HG03520 (cell line): ENCODE results near the gene EPS15.
"Not testable (repeated sequence)": the region's sequence is repeated elsewhere in the genome, so short reads cannot be mapped to it uniquely, and the experiment has no call there.

ENCODE experiments used
- ATAC-seq: cut with Tn5 transposase; IDR thresholded peaks from one replicate; pipeline ENCODE4 v1.9.1; 2021; ENCODE audit warnings: mild to moderate bottlenecking, moderate library complexity; ENCODE audit not compliant: unreplicated experiment

EPS15 gene

DNA sequence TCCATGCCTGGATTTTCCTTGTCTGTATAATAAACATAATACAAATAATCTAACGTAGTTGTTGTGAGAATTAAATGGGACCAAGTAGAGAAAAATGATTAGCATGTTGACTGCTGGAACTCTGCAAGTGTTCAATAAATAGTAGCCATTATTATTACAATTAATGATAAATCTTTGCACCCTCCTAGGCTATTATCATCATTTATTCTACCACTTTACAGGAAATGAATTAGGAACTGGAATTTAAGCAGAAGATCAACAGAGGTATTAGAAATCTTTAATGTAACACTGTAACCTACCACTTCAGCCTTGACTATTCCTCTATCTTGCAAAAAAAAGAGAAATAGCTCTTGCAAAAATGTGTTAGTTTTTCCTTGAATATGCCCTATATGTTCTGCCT, 126.8 kb downstream of the EPS15 start:
- ATAC-seq = no peak

DNA sequence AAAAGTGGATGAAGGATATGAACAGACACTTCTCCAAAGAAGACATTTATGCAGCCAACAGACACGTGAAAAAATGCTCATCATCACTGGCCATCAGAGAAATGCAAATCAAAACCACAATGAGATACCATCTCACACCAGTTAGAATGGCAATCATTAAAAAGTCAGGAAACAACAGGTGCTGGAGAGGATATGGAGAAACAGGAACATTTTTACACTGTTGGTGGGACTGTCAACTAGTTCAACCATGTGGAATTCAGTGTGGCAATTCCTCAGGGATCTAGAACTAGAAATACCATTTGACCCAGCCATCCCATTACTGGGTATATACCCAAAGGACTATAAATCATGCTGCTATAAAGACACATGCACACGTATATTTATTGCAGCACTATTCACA, 128.4 kb downstream of the EPS15 start:
- not testable (repeated sequence) for ATAC-seq

DNA sequence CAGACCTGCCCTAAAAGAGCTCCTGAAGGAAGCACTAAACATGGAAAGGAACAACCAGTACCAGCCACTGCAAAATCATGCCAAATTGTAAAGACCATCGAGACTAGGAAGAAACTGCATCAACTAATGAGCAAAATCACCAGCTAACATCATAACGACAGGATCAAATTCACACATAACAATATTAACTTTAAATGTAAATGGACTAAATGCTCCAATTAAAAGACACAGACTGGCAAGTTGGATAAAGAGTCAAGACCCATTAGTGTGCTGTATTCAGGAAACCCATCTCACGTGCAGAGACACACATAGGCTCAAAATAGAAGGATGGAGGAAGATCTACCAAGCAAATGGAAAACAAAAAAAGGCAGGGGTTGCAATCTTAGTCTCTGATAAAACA, 131.8 kb downstream of the EPS15 start:
- ATAC-seq = not testable (repeated sequence)

DNA sequence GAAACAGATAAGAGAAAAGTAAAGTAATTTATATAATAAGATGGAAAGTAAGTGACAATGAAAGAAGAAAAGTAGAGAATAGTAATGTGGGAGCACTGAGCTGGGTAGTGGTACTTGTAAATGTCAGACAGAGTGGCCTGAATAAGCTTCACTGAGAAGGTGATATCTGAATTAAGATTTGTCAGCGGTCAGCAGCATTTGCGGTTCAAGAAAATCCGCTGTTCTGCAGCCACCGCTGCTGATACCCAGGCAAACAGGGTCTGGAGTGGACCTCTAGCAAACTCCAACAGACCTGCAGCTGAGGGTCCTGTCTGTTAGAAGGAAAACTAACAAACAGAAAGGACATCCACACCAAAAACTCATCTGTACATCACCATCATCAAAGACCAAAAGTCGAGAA, 132.8 kb downstream of the EPS15 start:
- not testable (repeated sequence) for ATAC-seq

DNA sequence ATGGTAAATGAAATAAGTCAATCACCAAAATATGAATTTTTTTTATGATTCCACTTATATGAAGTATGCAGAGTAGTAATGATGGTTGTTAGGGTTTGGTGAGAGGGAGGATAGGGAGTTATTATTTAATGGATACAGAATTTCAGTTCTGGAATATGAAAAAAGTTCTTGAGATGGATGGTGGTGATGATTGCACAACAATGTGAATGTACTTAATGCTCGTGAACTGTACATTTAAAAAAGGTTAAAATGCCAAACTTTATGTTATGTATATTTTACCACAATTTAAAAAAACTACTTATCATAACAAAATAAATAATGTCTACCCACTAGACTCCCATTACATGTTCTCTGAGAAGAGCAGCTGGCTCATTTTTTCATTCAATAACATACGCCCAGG, 133.3 kb downstream of the EPS15 start:
- no peak for ATAC-seq

DNA sequence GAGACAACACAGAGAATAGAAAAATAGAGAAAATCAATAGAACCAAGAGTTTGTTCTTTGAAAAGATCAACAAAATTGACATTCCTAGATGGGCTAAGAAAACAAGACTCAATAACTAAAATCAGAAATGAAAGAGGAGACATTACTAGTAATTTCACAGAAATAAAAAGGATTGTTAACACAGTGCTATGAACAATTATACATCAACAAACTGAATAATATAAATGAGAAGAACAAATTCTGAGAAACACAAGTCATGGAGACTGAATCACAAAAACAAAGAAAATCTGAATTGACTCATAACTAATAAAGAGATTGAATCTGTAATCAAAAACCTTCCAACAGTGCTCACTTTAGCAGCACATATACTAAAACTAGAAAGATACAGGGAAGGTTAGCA, 137.1 kb downstream of the EPS15 start:
- no peak for ATAC-seq

GRCh38 chr1:51380936-51381335, 138.1 kb downstream of the EPS15 start:
- ATAC-seq = no peak

- no peak for ATAC-seq
These were observed 140.2 kb downstream of the EPS15 start for GRCh38 chr1:51378871-51379270.

DNA sequence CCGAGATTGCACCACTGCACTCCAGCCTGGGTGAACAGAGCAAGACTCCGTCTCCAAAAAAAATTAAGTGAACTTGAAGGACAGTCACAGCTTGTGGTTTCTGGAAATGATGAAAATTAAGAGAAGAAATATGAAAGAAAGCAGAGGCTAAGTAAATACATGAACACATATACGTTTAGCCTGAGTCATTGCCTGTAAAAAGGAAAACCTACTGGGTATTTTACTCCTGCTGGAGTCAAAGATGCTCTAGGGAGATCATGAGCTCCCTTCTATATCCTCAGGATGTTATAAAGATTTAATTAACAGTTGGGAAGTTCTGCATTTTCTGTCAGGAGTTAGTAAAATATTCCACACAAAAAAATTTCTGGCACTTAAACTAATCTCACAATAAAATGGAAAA, 145.2 kb downstream of the EPS15 start:
- ATAC-seq = no peak

DNA sequence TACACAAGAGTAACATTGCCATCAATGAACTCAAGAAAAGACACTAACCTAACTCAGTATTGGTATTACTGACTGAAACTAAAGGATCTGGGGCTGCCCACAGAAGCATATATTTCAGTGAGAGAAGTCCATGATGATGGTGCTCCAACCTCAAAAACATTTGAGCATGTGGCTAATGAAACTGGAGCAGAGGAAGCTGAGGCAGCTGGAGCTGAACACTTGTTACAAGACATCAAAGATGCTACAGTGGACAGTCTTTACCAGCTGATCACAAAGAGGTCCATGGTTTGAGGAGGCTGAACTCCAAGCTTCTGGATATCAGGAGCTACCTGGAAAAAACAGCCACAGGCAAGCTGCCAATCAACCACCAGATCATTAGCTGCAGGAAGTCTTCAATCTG, 146.5 kb downstream of the EPS15 start:
- ATAC-seq = no peak

DNA sequence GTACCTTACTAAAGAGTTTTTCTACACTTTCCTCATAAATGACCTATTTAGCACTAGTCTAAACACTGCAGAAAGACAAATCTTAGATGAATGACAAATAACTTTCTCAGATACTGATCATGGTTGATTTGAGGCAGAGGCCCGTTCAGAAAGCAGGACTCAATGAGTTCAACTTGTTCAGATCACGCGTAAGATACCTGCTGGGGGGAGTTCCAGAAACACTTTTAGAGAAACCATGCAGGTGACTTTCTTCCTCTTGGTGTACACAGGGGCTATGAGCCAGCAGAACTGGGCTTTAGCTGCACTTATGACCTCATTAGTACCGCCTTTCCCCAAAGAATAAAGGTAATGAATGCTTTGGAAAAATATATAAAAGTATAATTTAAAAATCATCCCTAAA, 149.9 kb downstream of the EPS15 start:
- no peak for ATAC-seq

- no peak for ATAC-seq
These were observed 153.3 kb downstream of the EPS15 start for GRCh38 chr1:51365774-51366173.

- no peak for ATAC-seq
These were observed 159.2 kb downstream of the EPS15 start for GRCh38 chr1:51359879-51360278.

DNA sequence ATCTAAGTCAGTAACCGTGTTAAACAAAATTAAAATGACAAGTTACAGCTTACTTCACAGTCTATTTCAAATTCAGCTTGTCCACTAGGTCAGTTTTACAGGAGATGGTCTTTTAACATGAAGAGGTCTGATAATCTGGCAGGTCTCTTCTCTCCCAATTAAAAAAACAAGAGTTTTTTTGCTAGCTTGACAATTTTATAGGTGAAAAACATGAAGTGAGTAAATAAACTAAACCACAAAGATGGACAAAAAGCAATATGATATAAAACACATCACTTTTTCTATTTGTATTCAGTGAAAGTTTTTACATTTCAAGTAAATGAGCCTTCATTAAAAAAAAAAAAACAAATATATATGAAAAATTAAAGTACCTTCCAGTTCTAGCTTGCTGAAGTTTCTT, 163.7 kb downstream of the EPS15 start:
- ATAC-seq = no peak

DNA sequence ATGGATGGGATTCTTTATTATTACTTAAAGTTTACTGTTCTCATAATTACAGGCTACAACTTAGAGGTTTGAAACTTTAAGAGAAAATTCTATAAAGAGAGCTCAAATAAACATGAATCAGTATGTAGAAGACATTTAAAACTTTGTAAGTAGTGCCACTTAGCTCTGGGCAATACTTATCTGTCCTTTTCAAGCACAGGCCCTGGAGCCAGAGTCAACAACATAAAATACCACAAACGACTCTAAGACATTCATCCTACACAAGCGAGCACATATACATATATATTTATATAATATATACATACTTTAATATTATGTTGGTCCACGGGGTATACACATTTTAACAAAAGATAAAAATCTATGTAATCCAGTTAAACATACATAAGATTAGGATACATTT, 164.7 kb downstream of the EPS15 start:
- no peak for ATAC-seq

DNA sequence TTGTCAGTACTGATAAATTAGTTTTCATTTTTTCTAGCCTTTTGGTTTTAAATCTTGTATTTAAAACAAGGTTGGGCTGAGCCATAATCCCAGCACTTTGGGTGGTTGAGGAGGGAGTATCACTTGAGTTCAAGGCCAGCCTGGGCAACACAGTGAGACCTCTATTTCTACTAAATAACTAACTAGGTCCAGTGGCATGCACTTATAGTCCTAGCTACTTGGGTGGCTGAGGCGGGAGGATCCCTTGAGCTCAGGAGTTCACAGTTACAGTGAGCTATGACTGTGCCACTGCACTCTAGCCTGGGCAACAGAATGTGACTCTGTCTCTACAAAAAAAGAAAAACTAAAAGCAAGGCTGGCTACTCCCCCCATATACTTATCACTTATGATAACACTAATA, 167.2 kb downstream of the EPS15 start:
- ATAC-seq = no peak

- no peak for ATAC-seq
These were observed 169.2 kb downstream of the EPS15 start for GRCh38 chr1:51349862-51350261.

GRCh38 chr1:51348147-51348527, 170.9 kb downstream of the EPS15 start:
- no peak for ATAC-seq

- no peak for ATAC-seq
These were observed 171.5 kb downstream of the EPS15 start for GRCh38 chr1:51347398-51348146.

DNA sequence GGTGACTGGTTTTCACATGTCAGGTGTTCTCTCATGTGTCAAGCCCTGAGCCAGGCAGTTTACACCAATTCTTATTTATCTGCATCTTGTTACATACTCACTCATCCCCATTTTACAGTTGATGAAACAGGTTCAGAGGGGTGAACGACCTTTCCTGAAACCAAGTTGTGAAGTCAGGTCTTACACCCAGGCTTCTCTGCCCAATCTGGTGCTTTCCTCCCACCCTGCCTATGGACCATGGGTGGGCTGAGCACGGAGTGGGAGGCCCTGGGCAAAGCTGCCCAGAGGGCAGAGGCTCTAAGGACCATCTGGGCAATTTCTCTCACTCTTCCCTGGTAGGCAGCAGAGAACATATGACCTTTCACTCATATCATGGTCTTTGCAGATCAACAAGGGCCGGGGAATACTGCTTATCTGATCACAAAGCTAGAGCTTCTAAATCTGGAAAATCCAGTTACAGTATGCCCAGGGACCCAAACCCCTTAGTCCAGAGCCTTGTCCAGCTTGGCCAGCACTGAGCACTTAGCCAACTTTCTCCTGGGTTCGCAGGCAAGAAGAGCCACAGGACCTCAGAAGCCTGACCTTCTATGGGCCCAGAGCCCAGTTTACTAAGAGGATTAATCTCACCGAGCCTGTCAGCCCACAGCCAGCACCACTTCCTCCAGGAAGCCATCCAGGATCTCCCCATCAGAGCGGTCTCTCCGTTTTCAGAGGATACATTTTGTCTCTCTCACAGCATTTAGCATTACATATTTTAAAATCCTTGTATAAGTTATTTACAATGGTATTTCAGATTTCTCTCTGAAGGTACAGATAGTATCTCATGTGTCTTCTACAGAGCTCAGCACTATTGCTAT, 172.8 kb downstream of the EPS15 start:
- ATAC-seq = no peak

GRCh38 chr1:51345300-51345687, 173.8 kb downstream of the EPS15 start:
- no peak for ATAC-seq

- no peak for ATAC-seq
These were observed 174.3 kb downstream of the EPS15 start for GRCh38 chr1:51344602-51345299.
